Kidney (tissue), 14 donors: Measurements from ENCODE around the gene LPCAT2. TPM values are rescaled to one million over a fixed set of nuclear protein-coding genes. Genes with fewer than 3 reads are reported as not detected.

ENCODE experiments used
- DNase-seq, 5 donors: peaks; one replicate each; pipeline ENCODE4 v3.0.0-alpha.2; 2013 to 2020
- FAIRE-seq: peaks from 2 replicates; lab custom pipeline; 2012; peaks lifted over from hg19 to GRCh38; lab: Jason Lieb, UNC
- H3K27ac ChIP-seq, 2 donors: one replicate each; pipeline ENCODE4 v1.7.0; 2013; ENCODE audit warnings: low read depth in 2 of 2, low read length in 2 of 2, inconsistent platforms in 1 of 2
- H3K27me3 ChIP-seq: one replicate; pipeline ENCODE4 v1.7.1; 2013; ENCODE audit warnings: low read length, inconsistent platforms; ENCODE audit not compliant: control insufficient read depth, insufficient read depth
- H3K36me3 ChIP-seq, 3 donors: one replicate each; pipeline versions ENCODE4 v1.7.0 to v1.7.1; 2013; ENCODE audit warnings: low read length in 3 of 3, control low read depth in 1 of 3, inconsistent platforms in 1 of 3; ENCODE audit not compliant: insufficient read depth in 3 of 3, control insufficient read depth in 2 of 3
- H3K4me1 ChIP-seq, 3 donors: one replicate each; pipeline versions ENCODE4 v1.7.0 to v1.7.1; 2013; ENCODE audit warnings: low read length in 3 of 3, inconsistent platforms in 1 of 3, low read depth in 1 of 3; ENCODE audit not compliant: control insufficient read depth in 2 of 3, insufficient read depth in 2 of 3
- H3K4me3 ChIP-seq, 3 donors: one replicate each; pipeline versions ENCODE4 v1.7.0 to v1.8.1; 2013; ENCODE audit warnings: low read length in 3 of 3, control low read depth in 1 of 3, inconsistent platforms in 1 of 3
- H3K9ac ChIP-seq, 3 donors: one replicate each; pipeline versions ENCODE4 v1.7.0 to v1.7.1; 2013; ENCODE audit warnings: low read length in 3 of 3, control low read depth in 1 of 3, inconsistent platforms in 1 of 3
- H3K9me3 ChIP-seq, 3 donors: one replicate each; pipeline versions ENCODE4 v1.7.0 to v1.7.1; 2013; ENCODE audit warnings: low read length in 3 of 3, control low read depth in 1 of 3, inconsistent platforms in 1 of 3; ENCODE audit not compliant: control insufficient read depth in 2 of 3, insufficient read depth in 1 of 3
- CTCF ChIP-seq: IDR thresholded peaks from 3 replicates; pipeline ENCODE4 v1.5.1; 2012; ENCODE audit warnings: mild to moderate bottlenecking, moderate library complexity, borderline replicate concordance; ENCODE audit not compliant: insufficient read depth; ENCODE audit errors: extremely low read depth
- intact Hi-C: fragments of 100-400 bp; cut with DNase I; formaldehyde crosslinking; loops from one replicate; pipeline ENCODE4 v1.11.1; 2022
- polyA plus RNA-seq: library from polyadenylated mRNA; stranded (reverse); fragments of 350-450 nt; fragmentation: Illumina TruSeq; extraction: RNeasy Lipid Tissue Mini Kit (QIAGEN cat#74804); gene quantifications from one replicate; pipeline ENCODE4 v1.2.3, GENCODE V29; 2014; ENCODE audit warnings: low read depth, low replicate concordance; ENCODE audit not compliant: insufficient read depth
- total RNA-seq: library from RNA; stranded (reverse); fragmentation: NEBNext Ultra II Directional; extraction: Animal tissue kit (Norgen Biotek cat#: 25700); gene quantifications from one replicate; pipeline ENCODE4 v1.2.1, GENCODE V29; 2021
- donor health status: control.
- donor health status: control.
- donor health status: control.
- donor health status: control.
- donor health status: control.
- donor health status: DM: yes; HTN: yes; CAD: no.
- donor health status: Normal renal cell carcinoma (clear cell type).

LPCAT2 gene
- total and polyA plus RNA-seq, 2 donors from 2014 or later: 7.7 to 20.6 TPM

GRCh38 chr16:55500530-55501011 is 8.3 kb upstream of the LPCAT2 start:
- Histone ChIP-seq H3K9ac (no peak overlapping the region), H3K27ac (peak overlapping the region in 1 of 2 donors; percentile 34), H3K9me3 (no peaks in the 10 kb centered on the region), H3K36me3 (no peaks in the 10 kb centered on the region), H3K27me3 (no peaks in the 10 kb centered on the region), H3K4me3 (no peak overlapping the region), H3K4me1 (peaks cover 4 to 43% (median 22%) of the 10 kb centered on the region in 3 donors)
- DNase-seq (peak in 4 of 5 donors; percentile 17 to 69 (median 36)), FAIRE-seq (no peak)
- TF ChIP-seq CTCF: no peak
- intact Hi-C loops: no loop called here

- peak overlapping the region in 1 of 2 donors; percentile 54 for H3K27ac ChIP-seq
These were observed 7.1 kb upstream of the LPCAT2 start for GRCh38 chr16:55501549-55502322.

GRCh38 chr16:55502801-55503366 is 6.0 kb upstream of the LPCAT2 start:
- H3K9me3 ChIP-seq: no peaks in the 10 kb centered on the region
- H3K36me3 ChIP-seq: no peaks in the 10 kb centered on the region
- peaks cover 4 to 34% (median 14%) of the 10 kb centered on the region in 3 donors for H3K4me1 ChIP-seq
- FAIRE-seq: peak; percentile 76
- peak; percentile 69 to 96 (median 75) for DNase-seq
- H3K27ac ChIP-seq: peak overlapping the region; percentile 38 to 84
- H3K27me3 ChIP-seq: no peaks in the 10 kb centered on the region
- H3K4me3 ChIP-seq: no peak overlapping the region
- peak overlapping the region in 1 of 3 donors; percentile 4 for H3K9ac ChIP-seq
- intact Hi-C loops: no loop called here
- TF ChIP-seq CTCF: peak; percentile 27

More at GRCh38 chr16:55501549-55502322, 7.1 kb upstream of the LPCAT2 start:
- Histone ChIP-seq H3K4me1 (peaks cover 4 to 37% (median 14%) of the 10 kb centered on the region in 3 donors), H3K27me3 (no peaks in the 10 kb centered on the region), H3K36me3 (no peaks in the 10 kb centered on the region), H3K4me3 (no peak overlapping the region), H3K9ac (no peak overlapping the region), H3K9me3 (no peaks in the 10 kb centered on the region)
- FAIRE-seq (no peak), DNase-seq (peak in 1 of 5 donors; percentile 20)
- TF ChIP-seq CTCF: no peak
- intact Hi-C loops: no loop called here
